Measurements from ENCODE around the gene ARHGAP15.

- TF ChIP-seq CTCF (IDR thresholded peaks at IDR 0.05) (no peak), POLR2A (IDR thresholded peaks at IDR 0.05) (no peak)
Observed at GRCh38 chr2:143696651-143697050, 567.4 kb downstream of the ARHGAP15 start.
